ENCODE measurements around the gene TRAF2. TPM values are rescaled to one million over a fixed set of nuclear protein-coding genes. Genes with fewer than 3 reads are reported as not detected.

TRAF2 gene
- total RNA-seq, 1 donor from 2014 or later = 10.2 TPM

GRCh38 chr9:136845465-136846260, 40.7 kb upstream of the TRAF2 start:
- intact Hi-C loops (cut with DNase I) = loop anchor here (2.0 to 5.0 kb wide), 2 partner anchors 41 to 53 kb away; partner anchors contain the start of genes TMEM141 and TRAF2
- no peak for DNase-seq (ENCODE audit: low spot score)

- intact Hi-C loops (cut with DNase I) = loop anchor here (2.0 to 5.0 kb wide), 2 partner anchors 40 to 54 kb away; partner anchors contain the start of genes TMEM141 and TRAF2
Observed at GRCh38 chr9:136846376-136847087, 39.8 kb upstream of the TRAF2 start.

GRCh38 chr9:136847088-136847825, 39.1 kb upstream of the TRAF2 start:
- intact Hi-C loops (cut with DNase I) = loop anchor here (2.0 to 5.0 kb wide), 2 partner anchors 40 to 55 kb away; partner anchors contain the start of genes TMEM141 and TRAF2
- DNase-seq (ENCODE audit: low spot score) = no peak

More at GRCh38 chr9:136846376-136847087, 39.8 kb upstream of the TRAF2 start:
- DNase-seq (ENCODE audit: low spot score) = no peak

GRCh38 chr9:136847826-136848392, 38.4 kb upstream of the TRAF2 start:
- intact Hi-C loops (cut with DNase I) = loop anchor here (2.0 to 5.0 kb wide), 3 partner anchors 39 to 93 kb away; partner anchors contain the start of genes TMEM141 and TRAF2
- DNase-seq (ENCODE audit: low spot score) = peak; percentile 91

- DNase-seq (ENCODE audit: low spot score) = no peak
- intact Hi-C loops (cut with DNase I) = loop anchor here (1.0 to 5.0 kb wide), 3 partner anchors 56 to 92 kb away; partner anchors contain the start of gene TMEM141
Observed at GRCh38 chr9:136848393-136849037, 37.8 kb upstream of the TRAF2 start.

GRCh38 chr9:136849038-136849959, 37.0 kb upstream of the TRAF2 start, which contains the start of gene PHPT1:
PHPT1 (plus strand) TSS chr9:136849409; CDS start chr9:136849431, 22 bp downstream.
- DNase-seq (ENCODE audit: low spot score) = peak; percentile 99
- intact Hi-C loops (cut with DNase I) = loop anchor here (1.0 to 5.0 kb wide), 3 partner anchors 57 to 92 kb away; partner anchors contain the start of gene TMEM141

- intact Hi-C loops (cut with DNase I) = loop anchor here (1.0 to 5.0 kb wide), 3 partner anchors 58 to 91 kb away; partner anchors contain the start of gene TMEM141
- no peak for DNase-seq (ENCODE audit: low spot score)
Observed at GRCh38 chr9:136849960-136850865, 36.1 kb upstream of the TRAF2 start.

- intact Hi-C loops (cut with DNase I) = no loop called here
- no peak for DNase-seq (ENCODE audit: low spot score)
Observed at GRCh38 chr9:136850866-136851775, 35.2 kb upstream of the TRAF2 start.

GRCh38 chr9:136851941-136852663, 34.2 kb upstream of the TRAF2 start, which contains the start of gene MAMDC4:
MAMDC4 (plus strand) TSS chr9:136852346; CDS start chr9:136852417, 71 bp downstream.
- no peak for DNase-seq (ENCODE audit: low spot score)
- intact Hi-C loops (cut with DNase I) = no loop called here

- intact Hi-C loops (cut with DNase I) = no loop called here
- no peak for DNase-seq (ENCODE audit: low spot score)
Observed at GRCh38 chr9:136852664-136853595, 33.4 kb upstream of the TRAF2 start.

- no peak for DNase-seq (ENCODE audit: low spot score)
- intact Hi-C loops (cut with DNase I) = no loop called here
Observed at GRCh38 chr9:136853596-136854112, 32.7 kb upstream of the TRAF2 start.

- no peak for DNase-seq (ENCODE audit: low spot score)
- intact Hi-C loops (cut with DNase I) = no loop called here
Observed at GRCh38 chr9:136854113-136854841, 32.0 kb upstream of the TRAF2 start.

Data from cardiac septum (tissue), 1 donor.